Suppressor macrophage treated with lipopolysaccharide for 4 hours (primary cell): ENCODE measurements around the gene LRRC8C.
"Not testable (repeated sequence)": the region's sequence is repeated elsewhere in the genome, so short reads cannot be mapped to it uniquely, and the experiment has no call there.

Experiments
- DNase-seq: peaks from one replicate; pipeline ENCODE4 v3.0.0-alpha.2; 2020

LRRC8C gene

GRCh38 chr1:89608319-89608983, 24.5 kb upstream of the LRRC8C start:
- DNase-seq, result no peak

GRCh38 chr1:89608984-89609725, 23.8 kb upstream of the LRRC8C start:
- no peak for DNase-seq

- no peak for DNase-seq
Observed at GRCh38 chr1:89609781-89610456, 23.0 kb upstream of the LRRC8C start.

GRCh38 chr1:89610457-89611011, 22.4 kb upstream of the LRRC8C start:
- no peak for DNase-seq

GRCh38 chr1:89611721-89612120, 21.2 kb upstream of the LRRC8C start:
- no peak for DNase-seq

- DNase-seq, result no peak
Observed at GRCh38 chr1:89613928-89614327, 19.0 kb upstream of the LRRC8C start.

GRCh38 chr1:89615676-89616598, 17.0 kb upstream of the LRRC8C start:
- peak; percentile 60 for DNase-seq

- DNase-seq, result no peak
Observed at GRCh38 chr1:89616844-89617627, 15.9 kb upstream of the LRRC8C start.

- peak; percentile 26 for DNase-seq
Observed at GRCh38 chr1:89620664-89621063, 12.3 kb upstream of the LRRC8C start.

GRCh38 chr1:89622895-89623294, 10.0 kb upstream of the LRRC8C start:
- no peak for DNase-seq

- DNase-seq, result no peak
Observed at GRCh38 chr1:89624314-89624713, 8.6 kb upstream of the LRRC8C start.

GRCh38 chr1:89624715-89625323, 8.1 kb upstream of the LRRC8C start:
- no peak for DNase-seq

- DNase-seq, result no peak
Observed at GRCh38 chr1:89627596-89627962, 5.3 kb upstream of the LRRC8C start.

GRCh38 chr1:89629146-89629545, 3.8 kb upstream of the LRRC8C start:
- no peak for DNase-seq

GRCh38 chr1:89629600-89629999, 3.3 kb upstream of the LRRC8C start:
- not testable (repeated sequence) for DNase-seq

- DNase-seq, result no peak
Observed at GRCh38 chr1:89630048-89630447, 2.9 kb upstream of the LRRC8C start.

- DNase-seq, result no peak
Observed at GRCh38 chr1:89631816-89632656, 884 bp upstream of the LRRC8C start.

- DNase-seq, result peak; percentile 49
Observed at GRCh38 chr1:89633248-89633799, 404 bp downstream of the LRRC8C start.

GRCh38 chr1:89633800-89634625, 1.1 kb downstream of the LRRC8C start:
- no peak for DNase-seq
